ENCODE measurements around the gene FAM43B. TPM values are rescaled to one million over a fixed set of nuclear protein-coding genes. Genes with fewer than 3 reads are reported as not detected.

FAM43B gene
- under 1 TPM in 2 of 4 donors, not detected in 2; 0.09 to 0.10 TPM for total RNA-seq

DNA sequence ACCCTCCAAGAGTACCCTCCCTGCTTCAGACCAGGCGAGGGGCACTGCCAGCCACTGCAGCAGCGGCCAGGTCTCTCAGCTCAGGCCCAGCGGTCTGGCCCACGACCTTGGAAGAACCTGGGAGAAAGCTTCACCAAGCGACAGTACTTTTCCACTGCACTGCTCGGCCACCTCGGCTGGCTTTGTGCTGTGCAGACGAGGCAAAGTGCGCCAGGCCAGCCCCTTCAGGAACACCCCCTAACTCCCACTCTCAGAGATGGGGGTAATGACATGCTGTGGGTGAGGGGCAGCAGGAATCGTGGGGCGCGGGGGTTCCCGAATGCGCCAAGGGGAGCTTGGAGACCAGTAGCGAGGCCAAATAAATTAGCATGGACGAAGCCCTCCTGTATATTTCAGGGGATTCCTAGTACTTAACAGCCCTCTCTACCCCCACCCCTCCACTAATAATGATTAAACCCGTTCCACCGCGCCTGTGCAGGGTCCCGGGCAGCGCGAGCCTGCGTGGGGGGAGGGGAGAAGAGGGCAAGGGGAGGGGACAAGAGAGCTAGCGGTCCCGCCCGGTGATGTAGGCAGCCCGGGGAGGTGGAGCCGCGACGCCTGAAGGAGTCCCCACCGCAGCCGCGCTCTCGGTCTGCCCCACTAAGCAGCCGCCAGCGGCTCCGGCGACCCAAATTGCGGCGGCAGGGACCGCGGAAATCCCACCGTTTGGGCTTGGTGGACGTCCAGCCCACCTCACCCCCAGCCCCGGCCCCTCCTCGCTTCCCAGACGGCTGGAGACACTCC is at the start of gene FAM43B:
Gene FAM43B, plus strand, starts transcription at position 629 of the 783 bp plus-strand sequence. CDS start 401 bp downstream, outside the sequence.
- H3K36me3 ChIP-seq, result no peaks in the 10 kb centered on the region
- H3K4me3 ChIP-seq, result peak within 1 kb of the TSS; percentile 35 to 50 (median 47)
- intact Hi-C loops (cut with DNase I; ENCODE audit: low total_unique reads), result no loop called here
- DNase-seq (peak; percentile 24 to 49), ATAC-seq (peak; percentile 49 to 50)
- no peaks in the 10 kb centered on the region for H3K9me3 ChIP-seq
- H3K27me3 ChIP-seq, result peaks cover 10 to 32% (median 29%) of the 10 kb centered on the region in 3 donors
- in situ Hi-C loops (cut with MboI; ENCODE audit: low sequenced_read_pairs in 4 of 4), result no loop called here
- TF ChIP-seq, protein P1, sequence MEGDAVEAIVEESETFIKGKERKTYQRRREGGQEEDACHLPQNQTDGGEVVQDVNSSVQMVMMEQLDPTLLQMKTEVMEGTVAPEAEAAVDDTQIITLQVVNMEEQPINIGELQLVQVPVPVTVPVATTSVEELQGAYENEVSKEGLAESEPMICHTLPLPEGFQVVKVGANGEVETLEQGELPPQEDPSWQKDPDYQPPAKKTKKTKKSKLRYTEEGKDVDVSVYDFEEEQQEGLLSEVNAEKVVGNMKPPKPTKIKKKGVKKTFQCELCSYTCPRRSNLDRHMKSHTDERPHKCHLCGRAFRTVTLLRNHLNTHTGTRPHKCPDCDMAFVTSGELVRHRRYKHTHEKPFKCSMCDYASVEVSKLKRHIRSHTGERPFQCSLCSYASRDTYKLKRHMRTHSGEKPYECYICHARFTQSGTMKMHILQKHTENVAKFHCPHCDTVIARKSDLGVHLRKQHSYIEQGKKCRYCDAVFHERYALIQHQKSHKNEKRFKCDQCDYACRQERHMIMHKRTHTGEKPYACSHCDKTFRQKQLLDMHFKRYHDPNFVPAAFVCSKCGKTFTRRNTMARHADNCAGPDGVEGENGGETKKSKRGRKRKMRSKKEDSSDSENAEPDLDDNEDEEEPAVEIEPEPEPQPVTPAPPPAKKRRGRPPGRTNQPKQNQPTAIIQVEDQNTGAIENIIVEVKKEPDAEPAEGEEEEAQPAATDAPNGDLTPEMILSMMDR (IDR thresholded peaks at IDR 0.05 in 4 of 5, conservative IDR thresholded peaks at IDR 0.05 in 1 of 5), result no peak
- TF ChIP-seq POLR2A (IDR thresholded peaks at IDR 0.05), result peak in 1 of 2 donors; percentile 8
- peaks cover 0 to 9% of the 10 kb centered on the region in 2 donors for H3K4me1 ChIP-seq
- peak within 1 kb of the TSS; percentile 17 to 58 (median 46) for H3K27ac ChIP-seq

- H3K4me3 ChIP-seq, result no peak overlapping the region
- H3K27ac ChIP-seq, result no peak overlapping the region
- in situ Hi-C loops (cut with MboI; ENCODE audit: low sequenced_read_pairs in 4 of 4) (no loop called here), intact Hi-C loops (cut with DNase I; ENCODE audit: low total_unique reads) (loop anchor here (5.0 kb wide), 1 partner anchor 127 kb away; the partner anchor contains the start of gene PINK1)
- TF ChIP-seq POLR2A (IDR thresholded peaks at IDR 0.05), result no peak
- TF ChIP-seq, protein P1 (IDR thresholded peaks at IDR 0.05 in 4 of 5, conservative IDR thresholded peaks at IDR 0.05 in 1 of 5), result no peak
- H3K27me3 ChIP-seq, result no peaks in the 10 kb centered on the region
- peaks cover 0 to 37% of the 10 kb centered on the region in 2 donors for H3K36me3 ChIP-seq
- no peak for DNase-seq
- no peak for ATAC-seq
- no peaks in the 10 kb centered on the region for H3K9me3 ChIP-seq
- H3K4me1 ChIP-seq, result peaks cover 40 to 50% of the 10 kb centered on the region in 2 donors
Observed at GRCh38 chr1:20505488-20505887, 46.9 kb upstream of the FAM43B start.

DNA sequence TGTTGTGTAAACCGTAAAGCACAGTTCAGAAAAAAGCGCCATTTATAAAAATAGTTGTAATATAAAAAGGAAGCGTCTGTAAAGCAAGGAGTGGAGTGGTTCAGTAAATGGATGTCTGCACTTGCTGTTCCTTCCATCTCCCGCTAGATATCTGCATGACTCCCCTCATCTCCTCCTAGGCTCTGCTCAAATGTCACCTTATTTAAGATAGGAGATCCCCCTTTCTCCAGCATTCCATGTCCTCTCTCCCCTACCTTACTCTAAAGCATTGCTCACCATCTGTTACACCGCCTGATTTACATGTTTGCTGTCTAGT is 45.2 kb upstream of the FAM43B start:
- H3K27ac ChIP-seq, result peak overlapping the region; percentile 80 to 90 (median 90)
- intact Hi-C loops (cut with DNase I; ENCODE audit: low total_unique reads) (loop anchor here (5.0 kb wide), 1 partner anchor 125 kb away; the partner anchor contains the start of gene PINK1), in situ Hi-C loops (cut with MboI; ENCODE audit: low sequenced_read_pairs in 4 of 4) (no loop called here)
- no peaks in the 10 kb centered on the region for H3K27me3 ChIP-seq
- H3K4me3 ChIP-seq, result peak overlapping the region; percentile 70 to 99 (median 86)
- no peak for DNase-seq
- peaks cover 40 to 50% of the 10 kb centered on the region in 2 donors for H3K4me1 ChIP-seq
- H3K9me3 ChIP-seq, result no peaks in the 10 kb centered on the region
- peaks cover 0 to 20% of the 10 kb centered on the region in 2 donors for H3K36me3 ChIP-seq
- TF ChIP-seq, protein P1 (IDR thresholded peaks at IDR 0.05 in 4 of 5, conservative IDR thresholded peaks at IDR 0.05 in 1 of 5), result no peak
- no peak for TF ChIP-seq POLR2A (IDR thresholded peaks at IDR 0.05)
- peak; percentile 11 to 14 for ATAC-seq

- in situ Hi-C loops (cut with MboI; ENCODE audit: low sequenced_read_pairs in 4 of 4), result no loop called here
- DNase-seq (peak; percentile 91 to 94), ATAC-seq (peak; percentile 99)
- Histone ChIP-seq H3K9me3 (no peaks in the 10 kb centered on the region), H3K27me3 (no peaks in the 10 kb centered on the region), H3K27ac (peak within 1 kb of the TSS; percentile 80 to 90 (median 90)), H3K4me1 (peaks cover 40 to 50% of the 10 kb centered on the region in 2 donors), H3K4me3 (peak within 1 kb of the TSS; percentile 70 to 99 (median 86)), H3K36me3 (peaks cover 0 to 14% of the 10 kb centered on the region in 2 donors)
- intact Hi-C loops (cut with DNase I; ENCODE audit: low total_unique reads), result loop anchor here (5.0 kb wide), 1 partner anchor 125 kb away; the partner anchor contains the start of gene PINK1
- TF ChIP-seq, protein P1 (IDR thresholded peaks at IDR 0.05 in 4 of 5, conservative IDR thresholded peaks at IDR 0.05 in 1 of 5), result no peak
- peak; percentile 67 to 85 for TF ChIP-seq POLR2A (IDR thresholded peaks at IDR 0.05)
Observed at GRCh38 chr1:20507564-20508410, 44.6 kb upstream of the FAM43B start, which contains the start of gene MUL1. MUL1 (minus strand) TSS chr1:20508151; CDS start chr1:20508024, 127 bp downstream.

All from gastrocnemius medialis (tissue), 4 donors.